Smooth muscle cell (in vitro differentiated cells): ENCODE results near the gene PTPRF. TPM values are rescaled to one million over a fixed set of nuclear protein-coding genes. Genes with fewer than 3 reads are reported as not detected.

ENCODE experiments used
- DNase-seq: peaks from one replicate; lab custom pipeline; 2025; ENCODE audit not compliant: unreplicated experiment; lab: John Stamatoyannopoulos, UW
- H2AFZ ChIP-seq: fragments of 200-600 bp; sonication (generic); 2 replicates; pipeline ENCODE4 v1.6.0; 2016; ENCODE audit warnings: antibody characterized with exemption, low read depth, mild to moderate bottlenecking
- H3F3A ChIP-seq: fragments of 200-600 bp; sonication (generic); 2 replicates; pipeline ENCODE4 v1.6.0; 2017; ENCODE audit warnings: antibody characterized with exemption, low read depth
- H3K27ac ChIP-seq: fragments of 200-600 bp; sonication (generic); 2 replicates; pipeline ENCODE4 v1.5.1; 2016; ENCODE audit warnings: low read depth, mild to moderate bottlenecking
- H3K27me3 ChIP-seq: fragments of 200-600 bp; sonication (generic); 2 replicates; pipeline ENCODE4 v1.6.1; 2016; ENCODE audit warnings: low read depth, mild to moderate bottlenecking
- H3K36me3 ChIP-seq: fragments of 200-600 bp; sonication (generic); 2 replicates; pipeline ENCODE4 v1.5.1; 2016; ENCODE audit warnings: low read depth
- H3K4me1 ChIP-seq: fragments of 200-600 bp; sonication (generic); 2 replicates; pipeline ENCODE4 v1.5.1; 2016; ENCODE audit warnings: low read depth
- H3K4me2 ChIP-seq: fragments of 200-600 bp; sonication (generic); 2 replicates; pipeline ENCODE4 v1.6.0; 2016; ENCODE audit warnings: mild to moderate bottlenecking
- H3K4me3 ChIP-seq: fragments of 200-600 bp; sonication (generic); 2 replicates; pipeline ENCODE4 v1.5.1; 2016; ENCODE audit warnings: mild to moderate bottlenecking
- H3K79me2 ChIP-seq: fragments of 200-600 bp; sonication (generic); 2 replicates; pipeline ENCODE4 v1.6.0; 2016; ENCODE audit warnings: low read depth, mild to moderate bottlenecking
- H3K9ac ChIP-seq: fragments of 200-600 bp; sonication (generic); 2 replicates; pipeline ENCODE4 v1.6.0; 2016; ENCODE audit warnings: low read depth
- H3K9me3 ChIP-seq: fragments of 200-600 bp; sonication (generic); replicated peaks from 2 replicates; pipeline ENCODE4 v1.5.1; 2016; ENCODE audit warnings: low read depth
- H4K20me1 ChIP-seq: fragments of 200-600 bp; sonication (generic); 2 replicates; pipeline ENCODE4 v1.6.0; 2016; ENCODE audit warnings: low read depth
- CTCF ChIP-seq: fragments of 200-600 bp; sonication (generic); IDR thresholded peaks from 2 replicates; pipeline ENCODE4 v1.5.1; 2017; ENCODE audit warnings: borderline replicate concordance, mild to moderate bottlenecking, antibody characterized with exemption; ENCODE audit not compliant: insufficient read depth, poor library complexity, severe bottlenecking
- WGBS: methylation state at CpG from one replicate; pipeline ENCODE4 v1.1.7; 2016; ENCODE audit warnings: low lambda C conversion rate; 5-methylcytosine and 5-hydroxymethylcytosine counted together
- polyA plus RNA-seq: library from polyadenylated mRNA; unstranded; fragments of >200 nt; fragmentation: Nextera tagmentation; extraction: Ambion mirVana; gene quantifications from 2 replicates; pipeline ENCODE4 v1.2.1, GENCODE V29; 2016
- total RNA-seq: library from RNA; depleted of rRNA; stranded (reverse); fragments of >200 nt; gene quantifications from 2 replicates; pipeline ENCODE4 v1.2.3, GENCODE V29; 2014

PTPRF gene
- total and polyA plus RNA-seq, 2 experiments from 2014 or later = 39.9 to 71.0 TPM

- Histone ChIP-seq H3K27me3 (no peaks in the 10 kb centered on the region), H3F3A (no peaks in the 10 kb centered on the region), H3K4me1 (no peaks in the 10 kb centered on the region), H3K4me3 (no peak overlapping the region), H3K4me2 (no peak overlapping the region), H3K79me2 (no peaks in the 10 kb centered on the region), H3K9ac (no peak overlapping the region), H4K20me1 (no peaks in the 10 kb centered on the region), H3K36me3 (no peaks in the 10 kb centered on the region), H2AFZ (no peak overlapping the region), H3K27ac (no peak overlapping the region), H3K9me3 (peaks cover 6% of the 10 kb centered on the region)
- no peak for TF ChIP-seq CTCF
- no peak for DNase-seq
- 52% methylated on average over 1 of the region's 1 CpG for WGBS
Measured at GRCh38 chr1:43488165-43488564, 42.5 kb upstream of the PTPRF start.

- H3K4me3 ChIP-seq = no peak overlapping the region
- no peak for TF ChIP-seq CTCF
- peaks cover 6% of the 10 kb centered on the region for H3K9me3 ChIP-seq
- 100% methylated on average over 1 of the region's 1 CpG for WGBS
- DNase-seq = no peak
- H3K79me2 ChIP-seq = no peaks in the 10 kb centered on the region
- no peaks in the 10 kb centered on the region for H3K36me3 ChIP-seq
- H2AFZ ChIP-seq = no peak overlapping the region
- no peaks in the 10 kb centered on the region for H4K20me1 ChIP-seq
- H3K27ac ChIP-seq = no peak overlapping the region
- H3F3A ChIP-seq = no peaks in the 10 kb centered on the region
- H3K4me2 ChIP-seq = no peak overlapping the region
- H3K27me3 ChIP-seq = no peaks in the 10 kb centered on the region
- H3K9ac ChIP-seq = no peak overlapping the region
- peaks cover 11% of the 10 kb centered on the region for H3K4me1 ChIP-seq
Measured at GRCh38 chr1:43491061-43491460, 39.6 kb upstream of the PTPRF start.

- no peak for TF ChIP-seq CTCF
- Histone ChIP-seq H3K9ac (no peak overlapping the region), H3K27ac (no peak overlapping the region), H3K9me3 (peaks cover 6% of the 10 kb centered on the region), H2AFZ (no peak overlapping the region), H3K4me3 (no peak overlapping the region), H3K4me1 (peaks cover 11% of the 10 kb centered on the region), H4K20me1 (no peaks in the 10 kb centered on the region), H3K27me3 (no peaks in the 10 kb centered on the region), H3K79me2 (no peaks in the 10 kb centered on the region), H3K36me3 (no peaks in the 10 kb centered on the region), H3F3A (no peaks in the 10 kb centered on the region), H3K4me2 (no peak overlapping the region)
- 85% methylated on average over 2 of the region's 2 CpGs for WGBS
- DNase-seq = no peak
Measured at GRCh38 chr1:43492826-43493225, 37.9 kb upstream of the PTPRF start.

- Histone ChIP-seq H2AFZ (peak overlapping the region; percentile 92), H3K4me3 (no peak overlapping the region), H3K27me3 (no peaks in the 10 kb centered on the region), H3K4me1 (peaks cover 11% of the 10 kb centered on the region), H3K4me2 (peak overlapping the region; percentile 70), H3F3A (no peaks in the 10 kb centered on the region), H3K9me3 (no peaks in the 10 kb centered on the region), H3K27ac (no peak overlapping the region), H4K20me1 (no peaks in the 10 kb centered on the region), H3K36me3 (no peaks in the 10 kb centered on the region), H3K9ac (no peak overlapping the region), H3K79me2 (no peaks in the 10 kb centered on the region)
- 41% methylated on average over 11 of the region's 11 CpGs for WGBS
- no peak for DNase-seq
- no peak for TF ChIP-seq CTCF
Measured at GRCh38 chr1:43493661-43494450, 36.8 kb upstream of the PTPRF start.
